DMS79 treated with DMSO at 0.1 percent for 48 hours (cell line): ENCODE data around the gene TAPBP.
A peak's percentile ranks its signal among the peaks of the same experiment; 100 is the strongest.
"Not testable (repeated sequence)": the region's sequence is repeated elsewhere in the genome, so short reads cannot be mapped to it uniquely, and the experiment has no call there.

Experiments used
- DNase-seq: peaks from one replicate; lab custom pipeline; 2025; lab: John Stamatoyannopoulos, UW

TAPBP gene

GRCh38 chr6:33276581-33276863 lies 37.4 kb downstream of the TAPBP start:
- no peak for DNase-seq

DNA sequence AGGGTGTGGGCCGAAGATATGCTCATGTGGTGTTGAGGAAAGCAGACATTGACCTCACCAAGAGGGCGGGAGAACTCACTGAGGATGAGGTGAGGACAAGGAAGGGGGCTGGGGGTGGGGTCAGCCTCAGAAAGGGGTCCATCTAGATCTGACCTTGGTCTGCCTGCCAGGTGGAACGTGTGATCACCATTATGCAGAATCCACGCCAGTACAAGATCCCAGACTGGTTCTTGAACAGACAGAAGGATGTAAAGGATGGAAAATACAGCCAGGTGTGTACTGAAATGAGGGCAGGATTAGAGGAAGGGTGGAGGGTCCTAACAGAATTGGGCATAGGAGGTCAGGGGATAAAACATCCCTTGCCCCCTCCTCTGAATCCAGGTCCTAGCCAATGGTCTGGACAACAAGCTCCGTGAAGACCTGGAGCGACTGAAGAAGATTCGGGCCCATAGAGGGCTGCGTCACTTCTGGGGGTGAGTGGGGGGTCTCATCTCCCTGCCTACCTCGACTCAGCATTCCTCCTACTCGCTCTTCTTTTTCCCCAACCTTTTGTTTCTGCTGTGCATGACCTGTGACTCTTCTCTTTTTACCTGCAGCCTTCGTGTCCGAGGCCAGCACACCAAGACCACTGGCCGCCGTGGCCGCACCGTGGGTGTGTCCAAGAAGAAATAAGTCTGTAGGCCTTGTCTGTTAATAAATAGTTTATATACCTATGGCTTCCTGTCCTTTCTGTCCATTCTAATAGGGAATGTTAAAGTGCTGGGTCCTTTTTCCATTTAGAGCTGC lies 37.9 kb downstream of the TAPBP start:
- DNase-seq, result not testable (repeated sequence)

- no peak for DNase-seq
Observed at GRCh38 chr6:33273924-33274902, 39.7 kb downstream of the TAPBP start.

GRCh38 chr6:33273129-33273923 lies 40.6 kb downstream of the TAPBP start:
- DNase-seq, result no peak

DNA sequence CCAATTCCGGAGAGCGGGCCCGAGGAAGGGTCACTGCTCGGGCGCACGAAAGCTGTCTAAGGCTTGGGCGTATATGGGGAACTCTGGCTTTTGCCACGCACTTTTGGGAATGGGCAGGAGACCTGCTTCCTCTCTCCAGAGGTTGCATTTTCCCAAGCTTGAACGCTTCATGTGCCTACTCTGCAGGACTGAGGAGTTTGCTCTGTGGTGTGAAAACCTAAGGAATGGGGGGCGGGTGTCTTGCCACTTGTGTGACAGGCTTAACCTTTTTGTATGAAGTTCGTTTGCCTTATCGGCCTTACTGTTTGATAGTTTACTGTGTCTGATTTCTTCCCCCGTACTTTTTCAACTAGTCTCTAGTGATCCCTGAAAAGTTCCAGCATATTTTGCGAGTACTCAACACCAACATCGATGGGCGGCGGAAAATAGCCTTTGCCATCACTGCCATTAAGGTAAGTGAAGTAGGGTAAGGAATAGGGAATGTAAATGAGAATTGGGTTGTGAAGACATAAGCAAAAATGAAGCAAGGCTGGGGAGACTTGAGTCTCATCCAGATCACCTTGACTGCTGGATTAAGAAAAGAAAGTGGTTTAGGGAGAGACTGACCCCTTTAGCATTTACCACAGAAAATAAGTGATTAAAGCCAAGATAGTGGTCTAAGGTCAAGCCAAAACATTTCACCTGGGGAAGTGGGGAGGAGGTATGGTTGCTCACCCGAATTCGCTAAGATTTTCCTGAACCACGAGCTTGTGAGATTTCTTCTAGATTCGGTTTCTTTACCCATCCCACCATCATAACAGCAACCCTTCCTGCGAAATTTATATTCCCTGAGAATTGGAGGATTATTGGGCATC lies 41.4 kb downstream of the TAPBP start:
- DNase-seq, result no peak

GRCh38 chr6:33271468-33272274 lies 42.2 kb downstream of the TAPBP start, which contains the start of the genes RPS18 and VPS52:
RPS18 (plus strand) TSS chr6:33272075; CDS start chr6:33272120, 45 bp downstream.
VPS52 (minus strand) TSS chr6:33271876; CDS start chr6:33271675, 201 bp downstream.
- DNase-seq, result peak; percentile 97

- peak; percentile 61 for DNase-seq
Observed at GRCh38 chr6:33271117-33271467, 42.8 kb downstream of the TAPBP start.

- no peak for DNase-seq
Observed at GRCh38 chr6:33264015-33264414, 49.9 kb downstream of the TAPBP start.

DNA sequence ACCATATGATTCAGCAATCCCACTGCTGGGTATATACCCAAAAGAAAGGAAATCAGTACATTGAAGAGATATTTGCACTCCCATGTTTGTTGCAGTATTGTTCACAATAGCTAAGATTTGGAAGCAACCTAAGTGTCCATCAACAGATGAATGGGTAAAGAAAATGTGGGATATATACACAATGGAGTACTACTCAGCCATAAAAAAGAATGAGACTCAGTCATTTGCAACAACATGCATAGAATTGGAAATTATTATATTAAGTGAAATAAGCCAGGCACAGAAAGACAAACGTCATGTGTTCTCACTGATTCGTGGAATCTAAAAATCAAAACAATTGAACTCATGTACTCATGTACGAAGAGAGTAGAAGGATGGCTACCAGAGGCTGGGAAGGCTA lies 51.4 kb downstream of the TAPBP start:
- DNase-seq, result not testable (repeated sequence)

DNA sequence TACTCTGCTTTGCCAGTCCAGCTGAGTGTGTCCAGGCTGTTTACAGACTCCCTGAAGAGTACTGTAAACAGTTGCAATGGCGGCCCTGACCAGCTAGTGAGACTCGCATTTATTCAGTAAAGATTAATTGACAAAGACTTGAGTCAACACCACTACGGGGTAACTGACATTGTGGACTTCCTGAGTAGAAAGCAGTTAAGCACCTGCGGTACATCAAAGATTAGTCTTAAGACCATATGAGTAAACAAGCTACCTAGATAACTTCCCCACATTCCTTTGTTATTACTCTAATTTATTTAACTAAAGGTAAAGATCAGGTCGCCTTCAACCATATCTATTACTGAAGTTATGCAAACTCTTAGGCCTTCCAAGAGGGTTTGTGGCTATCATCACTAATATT lies 54.8 kb downstream of the TAPBP start:
- DNase-seq, result no peak

GRCh38 chr6:33254591-33254990 lies 59.3 kb downstream of the TAPBP start:
- DNase-seq, result no peak

- DNase-seq, result no peak
Observed at GRCh38 chr6:33252759-33253158, 61.1 kb downstream of the TAPBP start.

GRCh38 chr6:33251395-33252012 lies 62.4 kb downstream of the TAPBP start:
- DNase-seq, result no peak

- DNase-seq, result no peak
Observed at GRCh38 chr6:33250731-33251130, 63.1 kb downstream of the TAPBP start.

- no peak for DNase-seq
Observed at GRCh38 chr6:33249732-33250630, 63.9 kb downstream of the TAPBP start.
